K562 (cell line): ENCODE results near the gene RREB1. TPM values are rescaled to one million over a fixed set of nuclear protein-coding genes. Genes with fewer than 3 reads are reported as not detected.

Source experiments
- CREB1 ChIP-seq, 2 experiments: sonication (generic) in 1 of 2; formaldehyde crosslinking in 1 of 2; IDR thresholded peaks; 2 replicates each; pipeline versions ENCODE4 v1.6.1 to v1.8.0; 2012 to 2022; ENCODE audit warnings: inconsistent platforms in 1 of 2, mild to moderate bottlenecking in 1 of 2, missing genetic modification reagents in 1 of 2, moderate library complexity in 1 of 2
- ETV6 ChIP-seq, 3 experiments: fragments of 150-350 bp in 1 of 3; sonication (generic) in 1 of 3; formaldehyde crosslinking in 1 of 3; IDR thresholded peaks; 2 replicates each; pipeline versions ENCODE4 v1.6.1 to v1.8.0; 2014 to 2022; ENCODE audit warnings: borderline replicate concordance in 2 of 3, low read depth in 2 of 3, antibody characterized with exemption in 1 of 3, low read length in 1 of 3, mild to moderate bottlenecking in 1 of 3, missing genetic modification reagents in 1 of 3
- MEF2D ChIP-seq: conservative IDR thresholded peaks from 2 replicates; pipeline ENCODE4 v1.6.1; 2016; ENCODE audit warnings: low read depth, missing genetic modification characterization, missing compliant biosample characterization
- NFIC ChIP-seq: fragments of 450-650 bp; IDR thresholded peaks from 2 replicates; pipeline ENCODE4 v1.6.1; 2017; ENCODE audit warnings: mild to moderate bottlenecking, inconsistent platforms
- REST ChIP-seq, 2 experiments: fragments of 450-650 bp; formaldehyde crosslinking in 1 of 2; IDR thresholded peaks; 2 replicates each; pipeline versions ENCODE4 v1.4.0 to v1.6.1; 2014 to 2020; ENCODE audit warnings: mild to moderate bottlenecking in 2 of 2, borderline replicate concordance in 1 of 2, low read depth in 1 of 2
- polyA plus RNA-seq, 8 experiments: library from polyadenylated mRNA; depleted of rRNA in 4 of 8; stranded (reverse) in 5 of 8; unstranded in 3 of 8; fragments of >200 nt; fragmentation: Nextera tagmentation in 2 of 8; fragmentation: Illumina TruSeq in 1 of 8; extraction: Ambion mirVana in 2 of 8; extraction: Trizol in 1 of 8; gene quantifications; 2 replicates each; pipeline versions ENCODE4 v1.2.1 to v1.2.3, GENCODE V29; 2011 to 2014; ENCODE audit warnings: inconsistent platforms in 1 of 8, missing spikeins in 1 of 8
- total RNA-seq, 7 experiments: library from RNA; depleted of rRNA in 6 of 7; stranded (reverse); fragments of >200 nt in 6 of 7; fragmentation: Illumina TruSeq in 2 of 7; extraction: Trizol in 2 of 7; gene quantifications; 2 replicates each; pipeline versions ENCODE4 v1.2.1 to v1.2.3, GENCODE V29; 2011 to 2021; ENCODE audit warnings: low replicate concordance in 1 of 7
- TF ChIP-seq, protein P1 (sequence below), 2 experiments: fragments of 450-650 bp in 1 of 2; sonication (generic) in 1 of 2; formaldehyde crosslinking in 1 of 2; IDR thresholded peaks in 1 of 2; conservative IDR thresholded peaks in 1 of 2; 2 replicates each; pipeline versions ENCODE4 v1.6.1 to v1.8.1; 2016 to 2023; ENCODE audit warnings: mild to moderate bottlenecking in 2 of 2, moderate library complexity in 2 of 2, inconsistent platforms in 1 of 2, missing genetic modification reagents in 1 of 2
- TF ChIP-seq, protein P2 (sequence below): sonication (generic); formaldehyde crosslinking; IDR thresholded peaks from 2 replicates; pipeline ENCODE4 v1.9.0; 2022; ENCODE audit warnings: mild to moderate bottlenecking, missing genetic modification reagents
- TF ChIP-seq, protein P3 (sequence below): fragments of 250-450 bp; sonication (Bioruptor Pico); IDR thresholded peaks from 2 replicates; pipeline ENCODE4 v1.4.0; 2020

Gene RREB1
- total and polyA plus RNA-seq, 9 of the 15 experiments (the other 6 are each of a cell fraction or from before 2014, with no cell fraction given), result 3.3 to 64.2 (median 19.3) TPM

DNA sequence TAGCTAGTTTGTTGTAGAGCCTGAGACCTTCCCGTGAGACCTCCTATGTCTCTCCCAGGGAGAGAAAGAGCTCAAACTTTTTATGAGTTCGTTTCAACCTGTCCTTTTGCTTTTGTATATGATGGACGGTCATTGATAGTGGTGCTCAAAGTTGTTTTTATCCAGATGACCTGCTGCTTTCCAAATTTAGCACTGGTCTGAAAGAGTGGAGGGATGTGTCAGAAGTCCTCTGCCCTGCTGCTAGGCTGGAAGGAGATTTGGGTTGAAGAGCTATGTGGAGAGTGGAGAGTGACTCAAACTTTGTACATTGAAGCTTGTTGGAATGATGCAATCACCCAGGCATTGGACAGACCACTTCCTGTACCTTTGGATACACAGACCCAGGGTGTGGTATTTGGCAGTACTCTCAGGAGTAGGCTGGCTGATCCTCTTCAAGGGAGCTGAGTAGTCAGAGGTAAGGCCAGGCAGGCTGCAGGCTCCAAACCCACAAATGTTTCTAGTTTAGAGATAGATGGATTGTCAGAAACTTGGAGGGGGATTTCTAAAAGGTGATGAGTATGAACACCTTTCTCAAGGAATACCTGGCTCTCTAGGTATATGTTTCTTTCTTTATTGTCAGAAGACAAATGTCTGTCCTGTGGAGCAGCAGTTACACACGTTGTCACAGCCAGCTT is 49.4 kb upstream of the RREB1 start (continued):
- TF ChIP-seq, protein P1, sequence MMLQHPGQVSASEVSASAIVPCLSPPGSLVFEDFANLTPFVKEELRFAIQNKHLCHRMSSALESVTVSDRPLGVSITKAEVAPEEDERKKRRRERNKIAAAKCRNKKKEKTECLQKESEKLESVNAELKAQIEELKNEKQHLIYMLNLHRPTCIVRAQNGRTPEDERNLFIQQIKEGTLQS (IDR thresholded peaks at IDR 0.05), result peak; percentile 100
- TF ChIP-seq, protein P1 (CRISPR knock-in tag; conservative IDR thresholded peaks at IDR 0.05), result peak; percentile 99
- TF ChIP-seq, protein P2, sequence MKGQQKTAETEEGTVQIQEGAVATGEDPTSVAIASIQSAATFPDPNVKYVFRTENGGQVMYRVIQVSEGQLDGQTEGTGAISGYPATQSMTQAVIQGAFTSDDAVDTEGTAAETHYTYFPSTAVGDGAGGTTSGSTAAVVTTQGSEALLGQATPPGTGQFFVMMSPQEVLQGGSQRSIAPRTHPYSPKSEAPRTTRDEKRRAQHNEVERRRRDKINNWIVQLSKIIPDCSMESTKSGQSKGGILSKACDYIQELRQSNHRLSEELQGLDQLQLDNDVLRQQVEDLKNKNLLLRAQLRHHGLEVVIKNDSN, result no peak
- TF ChIP-seq, protein P3, sequence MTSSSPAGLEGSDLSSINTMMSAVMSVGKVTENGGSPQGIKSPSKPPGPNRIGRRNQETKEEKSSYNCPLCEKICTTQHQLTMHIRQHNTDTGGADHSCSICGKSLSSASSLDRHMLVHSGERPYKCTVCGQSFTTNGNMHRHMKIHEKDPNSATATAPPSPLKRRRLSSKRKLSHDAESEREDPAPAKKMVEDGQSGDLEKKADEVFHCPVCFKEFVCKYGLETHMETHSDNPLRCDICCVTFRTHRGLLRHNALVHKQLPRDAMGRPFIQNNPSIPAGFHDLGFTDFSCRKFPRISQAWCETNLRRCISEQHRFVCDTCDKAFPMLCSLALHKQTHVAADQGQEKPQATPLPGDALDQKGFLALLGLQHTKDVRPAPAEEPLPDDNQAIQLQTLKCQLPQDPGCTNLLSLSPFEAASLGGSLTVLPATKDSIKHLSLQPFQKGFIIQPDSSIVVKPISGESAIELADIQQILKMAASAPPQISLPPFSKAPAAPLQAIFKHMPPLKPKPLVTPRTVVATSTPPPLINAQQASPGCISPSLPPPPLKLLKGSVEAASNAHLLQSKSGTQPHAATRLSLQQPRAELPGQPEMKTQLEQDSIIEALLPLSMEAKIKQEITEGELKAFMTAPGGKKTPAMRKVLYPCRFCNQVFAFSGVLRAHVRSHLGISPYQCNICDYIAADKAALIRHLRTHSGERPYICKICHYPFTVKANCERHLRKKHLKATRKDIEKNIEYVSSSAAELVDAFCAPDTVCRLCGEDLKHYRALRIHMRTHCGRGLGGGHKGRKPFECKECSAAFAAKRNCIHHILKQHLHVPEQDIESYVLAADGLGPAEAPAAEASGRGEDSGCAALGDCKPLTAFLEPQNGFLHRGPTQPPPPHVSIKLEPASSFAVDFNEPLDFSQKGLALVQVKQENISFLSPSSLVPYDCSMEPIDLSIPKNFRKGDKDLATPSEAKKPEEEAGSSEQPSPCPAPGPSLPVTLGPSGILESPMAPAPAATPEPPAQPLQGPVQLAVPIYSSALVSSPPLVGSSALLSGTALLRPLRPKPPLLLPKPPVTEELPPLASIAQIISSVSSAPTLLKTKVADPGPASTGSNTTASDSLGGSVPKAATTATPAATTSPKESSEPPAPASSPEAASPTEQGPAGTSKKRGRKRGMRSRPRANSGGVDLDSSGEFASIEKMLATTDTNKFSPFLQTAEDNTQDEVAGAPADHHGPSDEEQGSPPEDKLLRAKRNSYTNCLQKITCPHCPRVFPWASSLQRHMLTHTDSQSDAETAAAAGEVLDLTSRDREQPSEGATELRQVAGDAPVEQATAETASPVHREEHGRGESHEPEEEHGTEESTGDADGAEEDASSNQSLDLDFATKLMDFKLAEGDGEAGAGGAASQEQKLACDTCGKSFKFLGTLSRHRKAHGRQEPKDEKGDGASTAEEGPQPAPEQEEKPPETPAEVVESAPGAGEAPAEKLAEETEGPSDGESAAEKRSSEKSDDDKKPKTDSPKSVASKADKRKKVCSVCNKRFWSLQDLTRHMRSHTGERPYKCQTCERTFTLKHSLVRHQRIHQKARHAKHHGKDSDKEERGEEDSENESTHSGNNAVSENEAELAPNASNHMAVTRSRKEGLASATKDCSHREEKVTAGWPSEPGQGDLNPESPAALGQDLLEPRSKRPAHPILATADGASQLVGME (CRISPR knock-in tag), result peak; percentile 72; the same call in 1 of the 2 replicates
- TF ChIP-seq REST (IDR thresholded peaks at IDR 0.05; ENCODE audit: borderline replicate concordance), result peak; percentile 50
- TF ChIP-seq REST (CRISPR knock-in tag; IDR thresholded peaks at IDR 0.05; ENCODE audit: low read depth), result no peak
- TF ChIP-seq NFIC, result peak; percentile 51; the same call in 1 of the 2 replicates
- peak; percentile 42; the same call in 1 of the 2 replicates for TF ChIP-seq CREB1 (IDR thresholded peaks at IDR 0.05)
- TF ChIP-seq CREB1 (CRISPR knock-in tag; IDR thresholded peaks at IDR 0.05), result no peak
- 0 out of 4 replicates have a peak, but pooled peaks of 1 of the 2 experiments have one; percentile 19 for TF ChIP-seq ETV6 (IDR thresholded peaks at IDR 0.05; ENCODE audit: borderline replicate concordance in 1 of 2, low read depth in 2 of 2, low read length in 1 of 2)
- TF ChIP-seq ETV6 (CRISPR knock-in tag; IDR thresholded peaks at IDR 0.05; ENCODE audit: borderline replicate concordance), result no peak
- peak; percentile 81 for TF ChIP-seq MEF2D (tag)
